Mesenchymal stem cell (in vitro differentiated cells and primary cell): ENCODE measurements around the gene KIF9.
"Not testable (repeated sequence)": the region's sequence is repeated elsewhere in the genome, so short reads cannot be mapped to it uniquely, and the experiment has no call there.

Source experiments
- DNase-seq: peaks from one replicate; pipeline ENCODE4 v3.0.0-alpha.2; 2013
- H2AFZ ChIP-seq: one replicate; pipeline ENCODE4 v1.6.1; 2013; ENCODE audit warnings: low read depth, mild to moderate bottlenecking, control low read depth, inconsistent platforms, low read length, moderate library complexity
- H2AK5ac ChIP-seq: 2 replicates; pipeline ENCODE4 v1.6.1; 2013; ENCODE audit warnings: low read length, moderate library complexity, mild to moderate bottlenecking, inconsistent platforms; ENCODE audit not compliant: severe bottlenecking
- H2BK120ac ChIP-seq: one replicate; pipeline ENCODE4 v1.6.1; 2013; ENCODE audit warnings: low read depth, mild to moderate bottlenecking, inconsistent platforms, low read length, moderate library complexity
- H2BK12ac ChIP-seq, 2 experiments: one replicate each; pipeline ENCODE4 v1.6.1; 2013; ENCODE audit warnings: inconsistent platforms in 2 of 2, low read length in 2 of 2, mild to moderate bottlenecking in 2 of 2, moderate library complexity in 2 of 2, control low read depth in 1 of 2
- H2BK15ac ChIP-seq: one replicate; pipeline ENCODE4 v1.6.1; 2013; ENCODE audit warnings: mild to moderate bottlenecking, low read depth, inconsistent platforms; ENCODE audit not compliant: poor library complexity, severe bottlenecking
- H2BK5ac ChIP-seq: 2 replicates; pipeline ENCODE4 v1.6.1; 2013; ENCODE audit warnings: low read depth, mild to moderate bottlenecking, low read length, control low read depth, inconsistent platforms; ENCODE audit not compliant: poor library complexity, severe bottlenecking
- H3K14ac ChIP-seq, 2 experiments: one replicate each; pipeline ENCODE4 v1.6.1; 2013; ENCODE audit warnings: inconsistent platforms in 2 of 2, low read length in 2 of 2, control low read depth in 1 of 2, mild to moderate bottlenecking in 1 of 2, moderate library complexity in 1 of 2
- H3K18ac ChIP-seq, 2 experiments: one replicate each; pipeline ENCODE4 v1.6.1; 2013; ENCODE audit warnings: inconsistent platforms in 2 of 2, low read length in 2 of 2, control low read depth in 1 of 2, low read depth in 1 of 2, mild to moderate bottlenecking in 1 of 2
- H3K23ac ChIP-seq, 2 experiments: one replicate each; pipeline ENCODE4 v1.6.1; 2013; ENCODE audit warnings: inconsistent platforms in 2 of 2, low read length in 2 of 2, mild to moderate bottlenecking in 2 of 2, moderate library complexity in 2 of 2, control low read depth in 1 of 2
- H3K27ac ChIP-seq: 2 replicates; pipeline ENCODE4 v1.5.1; 2013; ENCODE audit warnings: mild to moderate bottlenecking, moderate library complexity, low read length, control low read depth, inconsistent platforms; ENCODE audit not compliant: poor library complexity, severe bottlenecking
- H3K27me3 ChIP-seq, 2 experiments: 2 replicates each; pipeline versions ENCODE4 v1.6.1 to v1.7.0; 2013; ENCODE audit warnings: low read length in 2 of 2, mild to moderate bottlenecking in 2 of 2, moderate library complexity in 2 of 2, control low read depth in 1 of 2, inconsistent platforms in 1 of 2; ENCODE audit not compliant: control insufficient read depth in 1 of 2, insufficient read depth in 1 of 2
- H3K36me3 ChIP-seq, 2 experiments: 2 replicates each; pipeline versions ENCODE4 v1.6.1 to v1.7.0; 2013; ENCODE audit warnings: low read length in 2 of 2, control low read depth in 1 of 2, inconsistent platforms in 1 of 2, low read depth in 1 of 2, mild to moderate bottlenecking in 1 of 2; ENCODE audit not compliant: insufficient read depth in 2 of 2, control insufficient read depth in 1 of 2
- H3K4ac ChIP-seq, 2 experiments: one replicate each; pipeline ENCODE4 v1.6.1; 2013; ENCODE audit warnings: inconsistent platforms in 2 of 2, low read length in 2 of 2, mild to moderate bottlenecking in 2 of 2, moderate library complexity in 2 of 2, control low read depth in 1 of 2, low read depth in 1 of 2
- H3K4me1 ChIP-seq: 2 replicates; pipeline ENCODE4 v1.6.1; 2013; ENCODE audit warnings: low read depth, low read length, control low read depth; ENCODE audit not compliant: control insufficient read depth, insufficient read depth
- H3K4me2 ChIP-seq: 2 replicates; pipeline ENCODE4 v1.6.1; 2013; ENCODE audit warnings: low read length, mild to moderate bottlenecking, inconsistent platforms; ENCODE audit not compliant: poor library complexity, severe bottlenecking
- H3K4me3 ChIP-seq, 2 experiments: 2 replicates each; pipeline versions ENCODE4 v1.5.1 to v1.7.0; 2013; ENCODE audit warnings: low read length in 2 of 2, mild to moderate bottlenecking in 2 of 2, control low read depth in 1 of 2, low read depth in 1 of 2; ENCODE audit not compliant: insufficient read depth in 1 of 2
- H3K79me1 ChIP-seq: replicated peaks from 2 replicates; pipeline ENCODE4 v1.6.1; 2013; ENCODE audit warnings: mild to moderate bottlenecking, control low read depth, low read length, inconsistent platforms; ENCODE audit not compliant: poor library complexity, severe bottlenecking
- H3K9ac ChIP-seq: 2 replicates; pipeline ENCODE4 v1.7.0; 2013; ENCODE audit warnings: mild to moderate bottlenecking, low read length, moderate library complexity
- H3K9me3 ChIP-seq: 2 replicates; pipeline ENCODE4 v1.7.0; 2013; ENCODE audit warnings: mild to moderate bottlenecking, low read length; ENCODE audit not compliant: control insufficient read depth
- H4K8ac ChIP-seq: one replicate; pipeline ENCODE4 v1.6.1; 2013; ENCODE audit warnings: inconsistent platforms, mild to moderate bottlenecking, low read length, moderate library complexity
- H4K91ac ChIP-seq: one replicate; pipeline ENCODE4 v1.6.1; 2013; ENCODE audit warnings: mild to moderate bottlenecking, low read length, inconsistent platforms
- WGBS: methylation state at CpG from one replicate; pipeline ENCODE4 v1.1.7; 2013; ENCODE audit warnings: mixed read lengths; 5-methylcytosine and 5-hydroxymethylcytosine counted together

KIF9 gene

GRCh38 chr3:47319956-47320355 lies 37.4 kb upstream of the KIF9 start:
- H3K36me3 ChIP-seq, result peaks cover 22 to 52% of the 10 kb centered on the region in 2 experiments
- H3K79me1 ChIP-seq, result peaks cover 34% of the 10 kb centered on the region
- no peak overlapping the region for H3K27ac ChIP-seq
- no peak overlapping the region for H3K18ac ChIP-seq
- H3K9me3 ChIP-seq, result no peaks in the 10 kb centered on the region
- WGBS, result no CpG with 5 or more reads among the region's 2 CpGs
- no peak overlapping the region for H2AFZ ChIP-seq
- H3K9ac ChIP-seq, result no peak overlapping the region
- no peak for DNase-seq
- no peak overlapping the region for H3K4me2 ChIP-seq
- H2BK12ac ChIP-seq, result no peak overlapping the region
- no peak overlapping the region for H4K8ac ChIP-seq
- H3K4ac ChIP-seq, result no peak overlapping the region
- H3K4me3 ChIP-seq, result no peak overlapping the region
- no peak overlapping the region for H2BK15ac ChIP-seq
- no peak overlapping the region for H3K23ac ChIP-seq
- no peak overlapping the region for H2BK120ac ChIP-seq
- H2AK5ac ChIP-seq, result no peak overlapping the region
- H3K4me1 ChIP-seq, result peaks cover 17% of the 10 kb centered on the region
- H3K14ac ChIP-seq, result no peak overlapping the region
- H2BK5ac ChIP-seq, result no peak overlapping the region
- no peak overlapping the region for H4K91ac ChIP-seq
- no peaks in the 10 kb centered on the region for H3K27me3 ChIP-seq

GRCh38 chr3:47318916-47319315 lies 36.3 kb upstream of the KIF9 start:
- Histone ChIP-seq H2BK15ac (no peak overlapping the region), H3K27ac (no peak overlapping the region), H4K8ac (no peak overlapping the region), H2BK120ac (no peak overlapping the region), H3K18ac (no peak overlapping the region), H4K91ac (no peak overlapping the region), H3K23ac (no peak overlapping the region), H3K79me1 (peaks cover 33% of the 10 kb centered on the region), H3K4me1 (peaks cover 16% of the 10 kb centered on the region), H3K14ac (peak overlapping the region in 1 of 2 experiments; percentile 45), H3K4me3 (no peak overlapping the region), H2BK5ac (no peak overlapping the region), H2BK12ac (no peak overlapping the region), H3K9ac (no peak overlapping the region), H3K4ac (no peak overlapping the region), H2AK5ac (no peak overlapping the region), H3K4me2 (no peak overlapping the region), H2AFZ (no peak overlapping the region), H3K9me3 (no peaks in the 10 kb centered on the region), H3K27me3 (no peaks in the 10 kb centered on the region), H3K36me3 (peaks cover 22 to 44% of the 10 kb centered on the region in 2 experiments)
- no CpG with 5 or more reads among the region's 1 CpG for WGBS
- DNase-seq, result peak; percentile 14

DNA sequence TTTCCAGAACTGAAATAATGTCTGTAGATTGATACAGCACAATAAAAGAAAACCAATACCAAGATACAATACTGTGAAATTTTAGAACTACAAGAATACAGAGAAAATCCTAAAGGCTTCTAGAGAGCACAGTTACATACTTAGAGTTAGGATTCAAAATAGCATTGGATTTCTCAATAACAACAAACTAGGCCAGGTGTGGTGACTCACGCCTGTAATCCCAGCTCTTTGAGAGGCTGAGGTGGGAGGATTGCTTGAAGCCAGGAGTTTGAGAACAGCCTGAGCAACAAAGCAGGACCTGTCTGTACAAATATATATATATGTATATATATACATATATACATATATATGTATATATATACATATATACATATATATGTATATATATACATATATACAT lies 33.6 kb upstream of the KIF9 start:
- no CpG with 5 or more reads among the region's 1 CpG for WGBS
- H3K27ac ChIP-seq, H4K91ac ChIP-seq, H3K14ac ChIP-seq, H2AFZ ChIP-seq, H3K4me3 ChIP-seq, H3K23ac ChIP-seq, H3K27me3 ChIP-seq, H2BK12ac ChIP-seq, H2BK120ac ChIP-seq, H3K18ac ChIP-seq, DNase-seq, H3K4me1 ChIP-seq, H2AK5ac ChIP-seq, H3K4ac ChIP-seq, H3K4me2 ChIP-seq, H3K9me3 ChIP-seq, H3K9ac ChIP-seq, H2BK5ac ChIP-seq, H4K8ac ChIP-seq, H2BK15ac ChIP-seq: not testable (repeated sequence)
- Histone ChIP-seq H3K36me3 (peaks cover 11 to 18% of the 10 kb centered on the region in 2 experiments), H3K79me1 (peaks cover 26% of the 10 kb centered on the region)

GRCh38 chr3:47315069-47315647 lies 32.6 kb upstream of the KIF9 start:
- no peak overlapping the region for H2BK12ac ChIP-seq
- 90% methylated on average over 5 of the region's 5 CpGs for WGBS
- H2BK5ac ChIP-seq, result no peak overlapping the region
- H3K9ac ChIP-seq, result no peak overlapping the region
- H2BK15ac ChIP-seq, result no peak overlapping the region
- H4K91ac ChIP-seq, result no peak overlapping the region
- no peak overlapping the region for H2BK120ac ChIP-seq
- no peaks in the 10 kb centered on the region for H3K27me3 ChIP-seq
- H3K9me3 ChIP-seq, result no peaks in the 10 kb centered on the region
- H2AFZ ChIP-seq, result no peak overlapping the region
- H3K14ac ChIP-seq, result no peak overlapping the region
- no peak overlapping the region for H3K4ac ChIP-seq
- H4K8ac ChIP-seq, result no peak overlapping the region
- peak; percentile 20 for DNase-seq
- peaks cover 8% of the 10 kb centered on the region for H3K4me1 ChIP-seq
- peaks cover 3 to 9% of the 10 kb centered on the region in 2 experiments for H3K36me3 ChIP-seq
- no peak overlapping the region for H3K27ac ChIP-seq
- no peak overlapping the region for H3K18ac ChIP-seq
- H3K79me1 ChIP-seq, result peaks cover 23% of the 10 kb centered on the region
- H3K4me3 ChIP-seq, result no peak overlapping the region
- no peak overlapping the region for H3K4me2 ChIP-seq
- H3K23ac ChIP-seq, result no peak overlapping the region
- no peak overlapping the region for H2AK5ac ChIP-seq
